Smooth muscle cell (in vitro differentiated cells): ENCODE data around the gene CREB3L2. TPM values are rescaled to one million over a fixed set of nuclear protein-coding genes. Genes with fewer than 3 reads are reported as not detected.

Source experiments
- DNase-seq: peaks from one replicate; lab custom pipeline; 2025; ENCODE audit not compliant: unreplicated experiment; lab: John Stamatoyannopoulos, UW
- H2AFZ ChIP-seq: fragments of 200-600 bp; sonication (generic); 2 replicates; pipeline ENCODE4 v1.6.0; 2016; ENCODE audit warnings: antibody characterized with exemption, low read depth, mild to moderate bottlenecking
- H3F3A ChIP-seq: fragments of 200-600 bp; sonication (generic); 2 replicates; pipeline ENCODE4 v1.6.0; 2017; ENCODE audit warnings: antibody characterized with exemption, low read depth
- H3K27ac ChIP-seq: fragments of 200-600 bp; sonication (generic); 2 replicates; pipeline ENCODE4 v1.5.1; 2016; ENCODE audit warnings: low read depth, mild to moderate bottlenecking
- H3K27me3 ChIP-seq: fragments of 200-600 bp; sonication (generic); 2 replicates; pipeline ENCODE4 v1.6.1; 2016; ENCODE audit warnings: low read depth, mild to moderate bottlenecking
- H3K36me3 ChIP-seq: fragments of 200-600 bp; sonication (generic); 2 replicates; pipeline ENCODE4 v1.5.1; 2016; ENCODE audit warnings: low read depth
- H3K4me1 ChIP-seq: fragments of 200-600 bp; sonication (generic); 2 replicates; pipeline ENCODE4 v1.5.1; 2016; ENCODE audit warnings: low read depth
- H3K4me2 ChIP-seq: fragments of 200-600 bp; sonication (generic); 2 replicates; pipeline ENCODE4 v1.6.0; 2016; ENCODE audit warnings: mild to moderate bottlenecking
- H3K4me3 ChIP-seq: fragments of 200-600 bp; sonication (generic); 2 replicates; pipeline ENCODE4 v1.5.1; 2016; ENCODE audit warnings: mild to moderate bottlenecking
- H3K79me2 ChIP-seq: fragments of 200-600 bp; sonication (generic); 2 replicates; pipeline ENCODE4 v1.6.0; 2016; ENCODE audit warnings: low read depth, mild to moderate bottlenecking
- H3K9ac ChIP-seq: fragments of 200-600 bp; sonication (generic); 2 replicates; pipeline ENCODE4 v1.6.0; 2016; ENCODE audit warnings: low read depth
- H3K9me3 ChIP-seq: fragments of 200-600 bp; sonication (generic); replicated peaks from 2 replicates; pipeline ENCODE4 v1.5.1; 2016; ENCODE audit warnings: low read depth
- H4K20me1 ChIP-seq: fragments of 200-600 bp; sonication (generic); 2 replicates; pipeline ENCODE4 v1.6.0; 2016; ENCODE audit warnings: low read depth
- CTCF ChIP-seq: fragments of 200-600 bp; sonication (generic); IDR thresholded peaks from 2 replicates; pipeline ENCODE4 v1.5.1; 2017; ENCODE audit warnings: borderline replicate concordance, mild to moderate bottlenecking, antibody characterized with exemption; ENCODE audit not compliant: insufficient read depth, poor library complexity, severe bottlenecking
- WGBS: methylation state at CpG from one replicate; pipeline ENCODE4 v1.1.7; 2016; ENCODE audit warnings: low lambda C conversion rate; 5-methylcytosine and 5-hydroxymethylcytosine counted together
- polyA plus RNA-seq: library from polyadenylated mRNA; unstranded; fragments of >200 nt; fragmentation: Nextera tagmentation; extraction: Ambion mirVana; gene quantifications from 2 replicates; pipeline ENCODE4 v1.2.1, GENCODE V29; 2016
- total RNA-seq: library from RNA; depleted of rRNA; stranded (reverse); fragments of >200 nt; gene quantifications from 2 replicates; pipeline ENCODE4 v1.2.3, GENCODE V29; 2014

The CREB3L2 gene
- total and polyA plus RNA-seq, 2 experiments from 2014 or later: 27.4 to 69.1 TPM

DNA sequence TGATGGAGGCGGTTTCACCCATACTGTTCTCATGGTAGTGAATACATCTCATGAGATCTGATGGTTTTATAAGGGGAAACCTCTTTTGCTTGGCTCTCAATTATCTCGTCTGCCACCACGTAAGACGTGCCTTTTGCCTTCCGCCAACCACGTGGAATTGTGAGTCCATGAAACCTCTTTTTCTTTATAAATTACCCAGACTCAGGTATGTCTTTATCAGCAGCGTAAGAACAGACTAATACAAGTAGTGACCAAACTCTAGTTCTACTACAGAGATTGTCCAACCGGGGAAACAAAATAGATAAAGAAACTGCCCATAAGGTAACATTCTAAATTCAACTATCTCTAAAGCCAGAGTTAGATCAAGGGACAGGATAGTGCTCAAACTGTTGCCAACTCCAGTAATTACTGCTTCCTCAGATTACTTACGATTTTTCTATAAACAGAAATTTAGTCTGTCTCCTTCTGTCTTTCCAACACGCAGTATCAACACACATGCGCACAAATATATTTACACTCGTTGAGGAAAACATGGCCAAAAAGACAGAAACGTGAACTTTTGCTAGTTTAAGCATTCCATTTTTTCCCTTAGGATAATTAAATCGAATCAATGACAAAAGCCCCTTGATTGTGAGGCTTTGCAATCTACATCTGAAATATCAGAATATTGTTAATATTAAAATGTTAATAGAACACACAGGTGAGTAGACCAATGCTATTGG lies 36.9 kb downstream of the CREB3L2 start:
- DNase-seq: no peak
- H3K9me3 ChIP-seq: no peaks in the 10 kb centered on the region
- no peak overlapping the region for H3K4me3 ChIP-seq
- no peaks in the 10 kb centered on the region for H3K36me3 ChIP-seq
- no peak for TF ChIP-seq CTCF
- H3K9ac ChIP-seq: no peak overlapping the region
- 91% methylated on average over 14 of the region's 14 CpGs for WGBS
- peaks cover 11% of the 10 kb centered on the region for H3F3A ChIP-seq
- H3K27ac ChIP-seq: peak overlapping the region; percentile 71
- no peak overlapping the region for H2AFZ ChIP-seq
- H3K4me2 ChIP-seq: no peak overlapping the region
- H3K79me2 ChIP-seq: peaks cover 99% of the 10 kb centered on the region
- peaks cover 76% of the 10 kb centered on the region for H4K20me1 ChIP-seq
- H3K4me1 ChIP-seq: peaks cover 23% of the 10 kb centered on the region
- no peaks in the 10 kb centered on the region for H3K27me3 ChIP-seq

DNA sequence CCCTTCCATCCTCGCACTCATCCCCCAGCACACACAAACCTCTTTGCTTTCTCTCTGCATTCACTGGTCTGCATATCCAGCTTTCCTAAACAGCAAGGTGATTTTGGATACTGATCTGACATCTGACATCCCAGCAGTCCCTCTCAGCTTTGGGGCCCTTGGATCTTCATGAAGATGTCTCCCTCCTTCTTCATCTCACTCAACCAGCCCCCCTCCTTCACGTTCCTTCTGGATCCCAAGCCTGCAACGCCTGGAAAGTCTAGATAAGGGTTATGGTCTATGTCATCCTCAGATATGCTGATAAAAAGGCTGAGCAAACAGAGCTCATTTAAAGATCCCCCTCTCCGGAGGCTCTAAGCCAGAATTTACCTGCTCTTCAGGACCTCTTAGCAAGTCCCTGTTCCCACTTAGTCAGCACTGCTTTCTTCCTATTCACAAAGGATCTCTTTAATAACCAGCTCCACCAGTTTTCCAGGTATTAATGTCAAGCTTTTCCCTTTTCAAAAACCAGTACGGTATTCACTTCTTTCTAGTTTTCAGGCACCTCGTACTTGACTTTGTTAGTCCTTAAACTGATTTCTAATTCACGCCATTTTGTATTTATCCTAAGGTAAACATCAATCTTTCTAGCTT lies 38.9 kb downstream of the CREB3L2 start:
- peak overlapping the region; percentile 13 for H3K9ac ChIP-seq
- WGBS: 40% methylated on average over 7 of the region's 7 CpGs
- DNase-seq: no peak
- peaks cover 99% of the 10 kb centered on the region for H3K79me2 ChIP-seq
- no peak overlapping the region for H2AFZ ChIP-seq
- H3K27ac ChIP-seq: peak overlapping the region; percentile 71
- no peak for TF ChIP-seq CTCF
- H3K4me2 ChIP-seq: peak overlapping the region; percentile 47
- peaks cover 15% of the 10 kb centered on the region for H3K4me1 ChIP-seq
- H3K36me3 ChIP-seq: no peaks in the 10 kb centered on the region
- H3K4me3 ChIP-seq: peak overlapping the region; percentile 13
- peaks cover 93% of the 10 kb centered on the region for H4K20me1 ChIP-seq
- no peaks in the 10 kb centered on the region for H3K9me3 ChIP-seq
- no peaks in the 10 kb centered on the region for H3K27me3 ChIP-seq
- peaks cover 4% of the 10 kb centered on the region for H3F3A ChIP-seq

- WGBS: 90% methylated on average over 5 of the region's 5 CpGs
- Histone ChIP-seq H3K27me3 (no peaks in the 10 kb centered on the region), H3K4me3 (no peak overlapping the region), H4K20me1 (peaks cover 93% of the 10 kb centered on the region), H3K79me2 (peaks cover 99% of the 10 kb centered on the region), H3K4me1 (peaks cover 10% of the 10 kb centered on the region), H3F3A (no peaks in the 10 kb centered on the region), H3K4me2 (no peak overlapping the region), H3K9ac (no peak overlapping the region), H2AFZ (no peak overlapping the region), H3K36me3 (no peaks in the 10 kb centered on the region), H3K27ac (peak overlapping the region; percentile 71), H3K9me3 (no peaks in the 10 kb centered on the region)
- no peak for TF ChIP-seq CTCF
- no peak for DNase-seq
These were observed 39.4 kb downstream of the CREB3L2 start for GRCh38 chr7:137962491-137962874.
